HepG2 (cell line): ENCODE results near the gene FRMD4B. TPM values are rescaled to one million over a fixed set of nuclear protein-coding genes. Genes with fewer than 3 reads are reported as not detected.

Source experiments
- ATAC-seq: fragments of 200-7000 bp; cut with Tn5 transposase; 3 replicates; pipeline ENCODE4 v1.9.1; 2020; ENCODE audit warnings: mild to moderate bottlenecking, moderate library complexity
- BruUV-seq: library from RNA; stranded (reverse); fragments of 400-500 nt; replicated peaks from 2 replicates; lab custom pipeline; 2021; lab: Mats Ljungman, UMichigan
- CTCF ChIA-PET: fragments of 300-600 bp; formaldehyde crosslinking; extraction: SDS; loops from one replicate; lab custom pipeline; 2021; ENCODE audit warnings: low total read pairs, inconsistent platforms, low intra/inter-chr PET ratio; lab: Yijun Ruan, JAX
- POLR2A ChIA-PET: fragments of 350-600 bp; sonication (Branson Sonifier 250); formaldehyde crosslinking; loops from one replicate; lab custom pipeline; 2020; ENCODE audit warnings: antibody characterized with exemption, inconsistent platforms; lab: Yijun Ruan, JAX
- DNase-seq: peaks from one replicate; pipeline ENCODE4 v3.0.0-alpha.2; 2015; ENCODE audit warnings: low spot score
- FAIRE-seq: peaks from 3 replicates; lab custom pipeline; 2011; peaks lifted over from hg19 to GRCh38; lab: Jason Lieb, UNC
- H2AFZ ChIP-seq: one replicate; pipeline ENCODE4 v1.6.1; 2011; ENCODE audit warnings: low read length, inconsistent platforms
- H3K27ac ChIP-seq: fragments of 300-600 bp; 3 replicates; pipeline ENCODE4 v1.8.0; 2011; ENCODE audit warnings: mixed run types, mild to moderate bottlenecking, mixed read lengths, low read length, inconsistent platforms; ENCODE audit not compliant: insufficient read depth; ENCODE audit errors: extremely low read length
- H3K27me3 ChIP-seq, 2 experiments: fragments of 200-600 bp in 1 of 2; 2 replicates in 1 of 2; 3 replicates in 1 of 2; pipeline versions ENCODE4 v1.6.0 to v1.8.0; 2011; ENCODE audit warnings: low read length in 2 of 2, mild to moderate bottlenecking in 2 of 2, moderate library complexity in 2 of 2, inconsistent platforms in 1 of 2; ENCODE audit not compliant: insufficient read depth in 2 of 2, control insufficient read depth in 1 of 2
- H3K36me3 ChIP-seq, 2 experiments: fragments of 200-600 bp in 1 of 2; replicated peaks in 1 of 2; 2 replicates in 1 of 2; 3 replicates in 1 of 2; pipeline versions ENCODE4 v1.5.1 to v1.8.0; 2011; ENCODE audit warnings: low read length in 2 of 2, inconsistent platforms in 1 of 2; ENCODE audit not compliant: insufficient read depth in 2 of 2, control insufficient read depth in 1 of 2
- H3K4me1 ChIP-seq: 2 replicates; pipeline ENCODE4 v1.5.1; 2012; ENCODE audit warnings: low read length, inconsistent platforms; ENCODE audit not compliant: insufficient read depth
- H3K4me2 ChIP-seq: 2 replicates; pipeline ENCODE4 v1.6.0; 2011; ENCODE audit warnings: low read depth, low read length, inconsistent platforms
- H3K4me3 ChIP-seq, 3 experiments: fragments of 200-600 bp in 1 of 3; sonication (generic), shearing (Covaris generic) in 1 of 3; replicated peaks in 1 of 3; 2 replicates each; pipeline ENCODE4 v1.5.1; 2011 to 2016; ENCODE audit warnings: low read length in 3 of 3, inconsistent platforms in 2 of 3, low read depth in 2 of 3, mild to moderate bottlenecking in 2 of 3, control low read depth in 1 of 3, mixed read lengths in 1 of 3; ENCODE audit not compliant: insufficient read depth in 1 of 3
- H3K79me2 ChIP-seq: one replicate; pipeline ENCODE4 v1.6.1; 2011; ENCODE audit warnings: low read length, inconsistent platforms; ENCODE audit not compliant: insufficient read depth
- H3K9ac ChIP-seq: 2 replicates; pipeline ENCODE4 v1.6.0; 2011; ENCODE audit warnings: mild to moderate bottlenecking, low read depth, low read length, inconsistent platforms; ENCODE audit not compliant: insufficient read depth
- H3K9me3 ChIP-seq: 2 replicates; pipeline ENCODE4 v1.5.1; 2012; ENCODE audit warnings: mild to moderate bottlenecking, low read length
- H4K20me1 ChIP-seq: 2 replicates; pipeline ENCODE4 v1.6.0; 2011; ENCODE audit warnings: inconsistent platforms, mild to moderate bottlenecking, low read length, moderate library complexity; ENCODE audit not compliant: insufficient read depth
- KDM4B ChIP-seq: sonication (generic); formaldehyde crosslinking; IDR thresholded peaks from 2 replicates; pipeline ENCODE4 v1.4.0; 2020; ENCODE audit warnings: missing genetic modification reagents
- MYC ChIP-seq: sonication (generic); formaldehyde crosslinking; IDR thresholded peaks from 2 replicates; pipeline ENCODE4 v1.9.0; 2021; ENCODE audit warnings: missing genetic modification reagents, borderline replicate concordance
- RBAK ChIP-seq: sonication (generic); formaldehyde crosslinking; IDR thresholded peaks from 2 replicates; pipeline ENCODE4 v1.5.1; 2020; ENCODE audit warnings: mild to moderate bottlenecking, missing genetic modification reagents
- TFE3 ChIP-seq: IDR thresholded peaks from 2 replicates; pipeline ENCODE4 v1.6.1; 2016
- ZNF513 ChIP-seq: sonication (generic); formaldehyde crosslinking; conservative IDR thresholded peaks from 2 replicates; pipeline ENCODE4 v1.5.0; 2020; ENCODE audit warnings: missing genetic modification reagents
- WGBS: methylation state at CpG from one replicate; pipeline ENCODE4 v1.1.6; 2017; ENCODE audit warnings: low lambda C conversion rate; 5-methylcytosine and 5-hydroxymethylcytosine counted together
- in situ Hi-C: cut with HindIII; loops from 2 replicates; pipeline ENCODE4 v1.10.0; 2017; ENCODE audit warnings: low pct_unique_long_range_greater_than_20kb; ENCODE audit not compliant: extremely low pct_ligation_motif_present
- intact Hi-C: fragments of 100-400 bp; cut with micrococcal nuclease; formaldehyde crosslinking; loops from one replicate; pipeline ENCODE4 v1.10.0; 2022; ENCODE audit not compliant: unreplicated experiment
- polyA plus RNA-seq, 8 experiments: library from polyadenylated mRNA; depleted of rRNA in 3 of 8; stranded (reverse) in 7 of 8; unstranded in 1 of 8; fragments of >200 nt; fragmentation: Illumina TruSeq in 4 of 8; extraction: Trizol in 4 of 8; gene quantifications; 2 replicates each; pipeline versions ENCODE4 v1.2.1 to v1.2.3, GENCODE V29; 2011 to 2016; ENCODE audit warnings: low read depth in 4 of 8, missing spikeins in 1 of 8, mixed read lengths in 1 of 8; ENCODE audit not compliant: insufficient read depth in 1 of 8
- total RNA-seq, 5 experiments: library from RNA; depleted of rRNA; stranded (reverse); fragments of >200 nt; fragmentation: Illumina TruSeq; extraction: Trizol; gene quantifications; 2 replicates each; pipeline ENCODE4 v1.2.3, GENCODE V29; 2016; ENCODE audit warnings: low read depth in 1 of 5

FRMD4B gene
- total and polyA plus RNA-seq, 2 of the 13 experiments (the other 11 are each of a cell fraction or from before 2014, with no cell fraction given), result 3.0 to 3.3 TPM

- WGBS, result 60% methylated on average over 9 of the region's 10 CpGs
- Histone ChIP-seq H4K20me1 (no peaks in the 10 kb centered on the region), H3K27ac (no peak overlapping the region), H3K79me2 (no peaks in the 10 kb centered on the region), H3K36me3 (no peaks in the 10 kb centered on the region), H3K4me1 (0 out of 2 replicates have a peak, but pooled peaks cover 9% of the 10 kb centered on the region), H3K9me3 (no peaks in the 10 kb centered on the region), H2AFZ (no peak overlapping the region), H3K9ac (no peak overlapping the region), H3K27me3 (no peaks in the 10 kb centered on the region; a peak in 1 of 5 replicates), H3K4me3 (no peak overlapping the region), H3K4me2 (no peak overlapping the region)
- FAIRE-seq (no peak), ATAC-seq (no peak), DNase-seq (no peak)
- in situ Hi-C loops (no loop called here), intact Hi-C loops (no loop called here)
- POLR2A ChIA-PET, result no interaction called here
- CTCF ChIA-PET, result no interaction called here
- TF ChIP-seq TFE3 (no peak), RBAK (CRISPR knock-in tag) (no peak), ZNF513 (CRISPR knock-in tag) (no peak), MYC (CRISPR knock-in tag) (no peak), KDM4B (CRISPR knock-in tag) (no peak)
- BruUV-seq, result no TSS peak
Measured at GRCh38 chr3:69240651-69241568, 145.0 kb downstream of the FRMD4B start.
